T-helper 22 cell (primary cell): Measurements from ENCODE around the gene C10orf105.

Experiments
- DNase-seq: peaks from one replicate; pipeline ENCODE4 v3.0.0-alpha.2; 2020; ENCODE audit warnings: low read depth

The C10orf105 gene

GRCh38 chr10:71751515-71752224 is 32.1 kb upstream of the C10orf105 start:
- DNase-seq: no peak

- DNase-seq: no peak
Measured at GRCh38 chr10:71750986-71751385, 31.4 kb upstream of the C10orf105 start.

GRCh38 chr10:71750124-71750841 is 30.7 kb upstream of the C10orf105 start:
- no peak for DNase-seq

- no peak for DNase-seq
Measured at GRCh38 chr10:71749396-71749795, 29.8 kb upstream of the C10orf105 start.

GRCh38 chr10:71748671-71749191 is 29.2 kb upstream of the C10orf105 start:
- peak; percentile 74 for DNase-seq

GRCh38 chr10:71747551-71748523 is 28.3 kb upstream of the C10orf105 start:
- DNase-seq: no peak

GRCh38 chr10:71747039-71747531 is 27.5 kb upstream of the C10orf105 start:
- no peak for DNase-seq

GRCh38 chr10:71746344-71747037 is 26.9 kb upstream of the C10orf105 start:
- DNase-seq: no peak

- DNase-seq: no peak
Measured at GRCh38 chr10:71745664-71746250, 26.2 kb upstream of the C10orf105 start.

GRCh38 chr10:71744897-71745663 is 25.5 kb upstream of the C10orf105 start:
- no peak for DNase-seq

GRCh38 chr10:71743866-71744265 is 24.3 kb upstream of the C10orf105 start:
- no peak for DNase-seq

GRCh38 chr10:71743089-71743838 is 23.7 kb upstream of the C10orf105 start:
- DNase-seq: no peak

GRCh38 chr10:71742301-71743088 is 22.9 kb upstream of the C10orf105 start:
- DNase-seq: no peak

- no peak for DNase-seq
Measured at GRCh38 chr10:71741671-71742070, 22.1 kb upstream of the C10orf105 start.

- DNase-seq: no peak
Measured at GRCh38 chr10:71741029-71741428, 21.5 kb upstream of the C10orf105 start.

GRCh38 chr10:71740069-71740653 is 20.6 kb upstream of the C10orf105 start:
- DNase-seq: no peak

GRCh38 chr10:71739358-71739900 is 19.9 kb upstream of the C10orf105 start:
- DNase-seq: no peak

GRCh38 chr10:71737834-71738197 is 18.2 kb upstream of the C10orf105 start:
- DNase-seq: no peak
